ENCODE measurements around the gene PRMT9. TPM values are rescaled to one million over a fixed set of nuclear protein-coding genes. Genes with fewer than 3 reads are reported as not detected.

PRMT9 gene
- total and polyA plus RNA-seq, 2 of the 13 experiments (the other 11 are each of a cell fraction or from before 2014, with no cell fraction given): 4.0 to 9.7 TPM

DNA sequence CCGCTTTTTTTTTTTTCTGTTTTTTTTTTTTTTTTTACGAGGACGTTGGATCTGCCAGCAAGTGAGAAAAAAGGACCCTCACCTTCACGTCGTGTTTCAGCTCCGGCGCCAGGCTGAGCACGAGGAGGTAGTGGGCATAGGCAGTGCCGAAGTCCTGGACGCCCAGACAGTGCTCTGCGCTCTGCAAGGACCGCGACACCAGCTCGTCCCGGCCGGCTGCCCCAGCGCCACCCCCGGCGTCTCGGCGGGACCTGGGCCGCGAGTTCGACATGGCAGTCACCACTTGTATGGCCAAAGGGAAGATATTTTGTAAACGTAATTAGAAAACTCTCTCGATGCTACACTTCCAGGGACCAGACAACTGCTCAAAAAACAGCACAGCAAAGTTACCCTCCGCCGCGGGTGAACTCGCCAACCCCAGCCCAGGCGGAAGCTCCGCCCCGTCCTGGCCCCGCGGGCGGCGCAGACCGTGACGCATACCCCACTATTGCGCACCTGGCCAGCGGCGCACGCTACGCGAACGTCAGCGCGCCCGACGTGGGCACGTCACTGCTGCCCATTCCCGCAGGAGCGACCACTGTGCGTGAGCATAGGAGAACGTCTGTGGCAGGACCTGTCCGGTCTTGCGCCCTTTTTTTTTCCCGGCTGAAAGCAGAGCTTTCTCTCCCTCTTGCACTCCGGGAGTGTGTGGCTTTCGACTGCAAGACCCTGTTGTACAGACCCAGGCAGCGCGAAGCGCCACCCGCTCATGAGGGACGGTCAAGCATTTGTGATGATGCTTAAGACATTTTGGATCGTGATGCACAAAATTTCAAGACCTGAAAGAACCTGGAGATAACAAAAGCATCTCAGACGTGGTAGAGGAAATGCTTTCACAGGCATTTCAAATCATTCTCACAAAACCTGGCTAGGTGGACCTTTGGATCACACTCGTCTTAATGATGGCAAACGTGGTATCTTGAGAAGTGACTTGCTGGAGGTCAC is at the start of gene PRMT9 (continued):
- no peak for TF ChIP-seq ZNF639 (CRISPR knock-in tag; conservative IDR thresholded peaks at IDR 0.05)
- TF ChIP-seq CEBPB (IDR thresholded peaks at IDR 0.05; ENCODE audit: borderline replicate concordance, low read depth, low read length): peak; percentile 55; the same call in 1 of the 2 replicates
- 0 out of 2 replicates have a peak, but pooled peaks have one; percentile 43 for TF ChIP-seq ZNF878 (CRISPR knock-in tag; IDR thresholded peaks at IDR 0.05)
- TF ChIP-seq YY1 (IDR thresholded peaks at IDR 0.05; ENCODE audit: insufficient read depth, insufficient replicate concordance, low read depth, low read length): peak; percentile 57
- TF ChIP-seq ARID4A (CRISPR knock-in tag; IDR thresholded peaks at IDR 0.05; ENCODE audit: borderline replicate concordance): peak; percentile 81; the same call in 1 of the 2 replicates
- peak; percentile 81; the same call in 1 of the 2 replicates for TF ChIP-seq SIN3A (IDR thresholded peaks at IDR 0.05; ENCODE audit: borderline replicate concordance, low read depth, low read length)
- TF ChIP-seq ZNF335 (CRISPR knock-in tag; IDR thresholded peaks at IDR 0.05): no peak
- TF ChIP-seq, protein P1, sequence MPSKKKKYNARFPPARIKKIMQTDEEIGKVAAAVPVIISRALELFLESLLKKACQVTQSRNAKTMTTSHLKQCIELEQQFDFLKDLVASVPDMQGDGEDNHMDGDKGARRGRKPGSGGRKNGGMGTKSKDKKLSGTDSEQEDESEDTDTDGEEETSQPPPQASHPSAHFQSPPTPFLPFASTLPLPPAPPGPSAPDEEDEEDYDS (CRISPR knock-in tag; IDR thresholded peaks at IDR 0.05): peak; percentile 60; the same call in 1 of the 2 replicates
- TF ChIP-seq ZNF768 (CRISPR knock-in tag; IDR thresholded peaks at IDR 0.05): peak; percentile 87
- peak; percentile 79; the same call in 1 of the 2 replicates for TF ChIP-seq FOXC1 (CRISPR knock-in tag; IDR thresholded peaks at IDR 0.05; ENCODE audit: borderline replicate concordance)
- TF ChIP-seq, protein P2, sequence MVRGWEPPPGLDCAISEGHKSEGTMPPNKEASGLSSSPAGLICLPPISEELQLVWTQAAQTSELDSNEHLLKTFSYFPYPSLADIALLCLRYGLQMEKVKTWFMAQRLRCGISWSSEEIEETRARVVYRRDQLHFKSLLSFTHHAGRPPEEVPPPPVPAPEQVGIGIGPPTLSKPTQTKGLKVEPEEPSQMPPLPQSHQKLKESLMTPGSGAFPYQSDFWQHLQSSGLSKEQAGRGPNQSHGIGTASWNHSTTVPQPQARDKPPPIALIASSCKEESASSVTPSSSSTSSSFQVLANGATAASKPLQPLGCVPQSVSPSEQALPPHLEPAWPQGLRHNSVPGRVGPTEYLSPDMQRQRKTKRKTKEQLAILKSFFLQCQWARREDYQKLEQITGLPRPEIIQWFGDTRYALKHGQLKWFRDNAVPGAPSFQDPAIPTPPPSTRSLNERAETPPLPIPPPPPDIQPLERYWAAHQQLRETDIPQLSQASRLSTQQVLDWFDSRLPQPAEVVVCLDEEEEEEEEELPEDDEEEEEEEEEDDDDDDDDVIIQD (CRISPR knock-in tag; IDR thresholded peaks at IDR 0.05; ENCODE audit: low read depth): peak; percentile 15; the same call in 1 of the 2 replicates
- peak; percentile 82 for TF ChIP-seq ELF1 (CRISPR knock-in tag; IDR thresholded peaks at IDR 0.05)
- TF ChIP-seq ZNF253 (CRISPR knock-in tag; IDR thresholded peaks at IDR 0.05; ENCODE audit: borderline replicate concordance): no peak
- TF ChIP-seq PHF8 (CRISPR knock-in tag; IDR thresholded peaks at IDR 0.05): peak; percentile 84
- TF ChIP-seq HOXA3 (CRISPR knock-in tag; IDR thresholded peaks at IDR 0.05): peak; percentile 100
- no peak for TF ChIP-seq CAMTA2 (CRISPR knock-in tag; IDR thresholded peaks at IDR 0.05; ENCODE audit: borderline replicate concordance)
- peak; percentile 21; the same call in 1 of the 2 replicates for TF ChIP-seq ARHGAP35 (CRISPR knock-in tag; IDR thresholded peaks at IDR 0.05; ENCODE audit: borderline replicate concordance)

All from HepG2 (cell line).